ENCODE results near the gene AAGAB. TPM values are rescaled to one million over a fixed set of nuclear protein-coding genes. Genes with fewer than 3 reads are reported as not detected.

The AAGAB gene
- total RNA-seq, 1 experiment from 2014 or later = 40.1 TPM

GRCh38 chr15:67175643-67176071, 78.8 kb downstream of the AAGAB start:
- peaks cover 33 to 39% of the 10 kb centered on the region in 2 experiments for H3K4me1 Mint-ChIP-seq
- Histone ChIP-seq H4K20me1 (ENCODE audit: control insufficient read depth, insufficient read depth, insufficient read length) (no peaks in the 10 kb centered on the region), H3T11ph (ENCODE audit: low read length) (no peak overlapping the region), H2BK5ac (ENCODE audit: insufficient read length, low read length) (no peak overlapping the region), H3K4ac (ENCODE audit: low read depth, low read length) (no peak overlapping the region), H3K27me3 (ENCODE audit: insufficient read depth, low read length) (no peaks in the 10 kb centered on the region), H3K4me2 (ENCODE audit: insufficient read depth, insufficient read length, low read length) (no peak overlapping the region), H2BK20ac (ENCODE audit: low read depth, low read length, poor library complexity, severe bottlenecking) (no peak overlapping the region), H2BK15ac (ENCODE audit: low read depth, low read length) (no peak overlapping the region), H2BK120ac (ENCODE audit: low read depth, low read length, poor library complexity, severe bottlenecking) (no peak overlapping the region), H3K79me1 (ENCODE audit: insufficient read depth, low read depth, low read length, poor library complexity, severe bottlenecking) (no peaks in the 10 kb centered on the region), H3K4me1 (ENCODE audit: insufficient read depth, low read length) (peaks cover 11% of the 10 kb centered on the region; the same call in 1 of the 2 replicates), H4K8ac (replicated peaks; ENCODE audit: insufficient read length, low read depth, low read length) (no peak overlapping the region), H2AK5ac (ENCODE audit: insufficient read length, low read length) (no peak overlapping the region), H3K56ac (ENCODE audit: insufficient read length, low read depth, low read length) (no peak overlapping the region), H4K91ac (ENCODE audit: insufficient read length, low read depth, low read length) (no peak overlapping the region), H2BK12ac (ENCODE audit: insufficient read length, low read depth, low read length) (no peak overlapping the region), H3K23me2 (ENCODE audit: insufficient read length, low read depth, low read length, poor library complexity, severe bottlenecking) (no peaks in the 10 kb centered on the region), H3K9me3 (ENCODE audit: control insufficient read depth, low read depth, low read length) (no peaks in the 10 kb centered on the region), H3K23ac (ENCODE audit: insufficient read length, low read depth, low read length) (no peak overlapping the region), H3K14ac (ENCODE audit: insufficient read depth, low read length) (no peak overlapping the region), H3K79me2 (ENCODE audit: insufficient read depth, low read length) (no peaks in the 10 kb centered on the region), H2AFZ (ENCODE audit: low read length) (no peak overlapping the region), H3K9ac (ENCODE audit: extremely low read depth, insufficient read length, low read length) (no peak overlapping the region), H4K5ac (ENCODE audit: insufficient read length, low read depth, low read length) (no peak overlapping the region), H3K27ac (ENCODE audit: insufficient read length, low read depth, low read length) (no peak overlapping the region), H3K18ac (ENCODE audit: insufficient read length, low read depth, low read length) (no peak overlapping the region)
- no peak for DNase-seq
- H3K4me3 Mint-ChIP-seq = 0 out of 5 replicates have a peak overlapping the region, but pooled peaks of 1 of the 2 experiments have one; percentile 5
- peak overlapping the region in 1 of 3 experiments; percentile 87; a peak in 1 of 7 replicates for H3K27ac Mint-ChIP-seq
- TF ChIP-seq CTCF (conservative IDR thresholded peaks at IDR 0.05) = no peak
- H3K36me3 Mint-ChIP-seq (ENCODE audit: insufficient read depth in 1 of 3, low read depth in 3 of 3) = peaks cover 0 to 36% (median 4%) of the 10 kb centered on the region in 3 experiments; a peak in 6 of 7 replicates
- no peaks in the 10 kb centered on the region for H3K27me3 Mint-ChIP-seq (ENCODE audit: low read depth)
- no CpG with 5 or more reads among the region's 11 CpGs for WGBS (ENCODE audit: extremely low coverage, insufficient read length, low lambda C conversion rate)
- no peaks in the 10 kb centered on the region for H3K9me3 Mint-ChIP-seq
